Left renal pelvis (tissue), 4 donors: ENCODE measurements around the gene TSPO. TPM values are rescaled to one million over a fixed set of nuclear protein-coding genes. Genes with fewer than 3 reads are reported as not detected.

ENCODE experiments used
- polyA plus RNA-seq, 4 donors: library from polyadenylated mRNA; unstranded; fragments of 120-200 nt; gene quantifications; one replicate each; pipeline ENCODE4 v1.2.1, GENCODE V29; 2013; ENCODE audit not compliant: insufficient read length in 4 of 4

TSPO gene
- polyA plus RNA-seq, 4 donors = 18.4 to 36.3 (median 22.1) TPM

Other genes with a start within 250 kb of the TSPO start
- 10 to 100 TPM; 37.4 to 68.4 (median 63.4) TPM for gene PACSIN2, start 136.4 kb upstream of the TSPO start, polyA plus RNA-seq
- gene TTLL1, start 62.2 kb upstream of the TSPO start, polyA plus RNA-seq = 10 to 100 TPM; 13.1 to 20.9 (median 17.3) TPM
- 1 to 10 TPM in 2 of 4 donors, under 1 TPM in 2; 0.42 to 1.4 (median 0.95) TPM for gene BIK, start 40.8 kb upstream of the TSPO start, polyA plus RNA-seq
- 10 to 100 TPM; 10.2 to 29.1 (median 18.8) TPM for gene MCAT, start 8.2 kb upstream of the TSPO start, polyA plus RNA-seq
- gene TTLL12, start 35.6 kb downstream of the TSPO start, polyA plus RNA-seq = 10 to 100 TPM; 21.0 to 31.3 (median 24.6) TPM
- 10 to 100 TPM in 2 of 4 donors, 1 to 10 TPM in 2; 7.7 to 42.2 (median 9.9) TPM for gene SCUBE1, start 191.8 kb downstream of the TSPO start, polyA plus RNA-seq